Body of pancreas (tissue), 4 donors: Measurements from ENCODE around the gene CCNL2.
A peak's percentile ranks its signal among the peaks of the same experiment; 100 is the strongest.

ENCODE experiments used
- POLR2A ChIP-seq, 3 donors: fragments of 450-650 bp; IDR thresholded peaks; one replicate each; pipeline ENCODE4 v1.6.1; 2016; ENCODE audit warnings: antibody characterized with exemption in 3 of 3, mild to moderate bottlenecking in 2 of 3
- TF ChIP-seq, protein P1 (sequence below), 7 experiments: fragments of 450-650 bp in 4 of 7; fragments of 200-600 bp in 3 of 7; sonication (generic) in 3 of 7; IDR thresholded peaks; one replicate each; pipeline ENCODE4 v1.5.1; 2016 to 2019; ENCODE audit warnings: antibody characterized with exemption in 7 of 7

DNA sequence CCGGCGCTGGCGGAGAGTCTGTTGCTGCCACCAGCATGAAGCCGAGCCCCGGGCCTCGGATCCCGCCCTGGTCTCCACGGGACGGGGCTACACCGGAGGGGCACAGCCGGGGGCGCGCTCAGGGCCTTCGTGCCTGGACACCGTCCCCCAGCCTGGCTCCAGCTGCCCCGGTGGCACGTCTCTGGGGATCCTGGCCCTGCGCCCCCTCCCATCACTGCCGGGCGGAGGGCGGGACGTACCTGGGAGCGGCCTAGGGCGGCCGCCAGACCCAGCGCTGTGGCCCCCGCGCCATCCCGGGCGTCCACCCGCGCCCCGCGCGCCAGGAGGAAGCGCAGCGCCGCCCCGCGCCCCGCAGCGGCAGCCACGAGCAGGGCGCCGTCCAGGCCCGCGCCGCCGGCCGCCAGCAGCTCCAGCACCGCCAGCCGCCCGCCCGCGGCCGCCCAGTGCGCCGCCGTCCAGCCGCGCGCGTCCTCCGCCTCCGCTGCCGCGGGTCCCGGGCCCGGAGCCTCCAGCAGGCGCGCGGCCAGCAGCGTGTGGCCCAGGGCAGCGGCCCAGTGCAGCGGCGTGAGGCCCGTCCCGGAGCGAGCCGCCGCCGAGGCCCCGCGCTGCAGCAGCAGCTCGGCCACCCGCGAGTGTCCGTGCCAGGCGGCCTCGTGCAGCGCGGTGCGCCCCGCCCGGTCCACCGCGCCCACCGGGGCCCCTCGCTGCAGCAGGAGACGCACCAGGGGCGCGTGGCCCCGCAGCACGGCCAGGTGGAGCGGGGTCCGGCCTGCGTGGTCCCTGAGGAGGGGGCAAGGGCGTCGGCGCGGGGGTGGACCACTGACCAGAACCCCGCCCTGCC lies 20.9 kb upstream of the CCNL2 start:
- TF ChIP-seq, protein P1, sequence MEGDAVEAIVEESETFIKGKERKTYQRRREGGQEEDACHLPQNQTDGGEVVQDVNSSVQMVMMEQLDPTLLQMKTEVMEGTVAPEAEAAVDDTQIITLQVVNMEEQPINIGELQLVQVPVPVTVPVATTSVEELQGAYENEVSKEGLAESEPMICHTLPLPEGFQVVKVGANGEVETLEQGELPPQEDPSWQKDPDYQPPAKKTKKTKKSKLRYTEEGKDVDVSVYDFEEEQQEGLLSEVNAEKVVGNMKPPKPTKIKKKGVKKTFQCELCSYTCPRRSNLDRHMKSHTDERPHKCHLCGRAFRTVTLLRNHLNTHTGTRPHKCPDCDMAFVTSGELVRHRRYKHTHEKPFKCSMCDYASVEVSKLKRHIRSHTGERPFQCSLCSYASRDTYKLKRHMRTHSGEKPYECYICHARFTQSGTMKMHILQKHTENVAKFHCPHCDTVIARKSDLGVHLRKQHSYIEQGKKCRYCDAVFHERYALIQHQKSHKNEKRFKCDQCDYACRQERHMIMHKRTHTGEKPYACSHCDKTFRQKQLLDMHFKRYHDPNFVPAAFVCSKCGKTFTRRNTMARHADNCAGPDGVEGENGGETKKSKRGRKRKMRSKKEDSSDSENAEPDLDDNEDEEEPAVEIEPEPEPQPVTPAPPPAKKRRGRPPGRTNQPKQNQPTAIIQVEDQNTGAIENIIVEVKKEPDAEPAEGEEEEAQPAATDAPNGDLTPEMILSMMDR (IDR thresholded peaks at IDR 0.05), result peak in 2 of 7 experiments; percentile 39 to 48
- TF ChIP-seq POLR2A (IDR thresholded peaks at IDR 0.05), result peak in 1 of 3 donors; percentile 27
